ENCODE results near the gene FAR1. TPM values are rescaled to one million over a fixed set of nuclear protein-coding genes. Genes with fewer than 3 reads are reported as not detected.

Gene FAR1, protein sequence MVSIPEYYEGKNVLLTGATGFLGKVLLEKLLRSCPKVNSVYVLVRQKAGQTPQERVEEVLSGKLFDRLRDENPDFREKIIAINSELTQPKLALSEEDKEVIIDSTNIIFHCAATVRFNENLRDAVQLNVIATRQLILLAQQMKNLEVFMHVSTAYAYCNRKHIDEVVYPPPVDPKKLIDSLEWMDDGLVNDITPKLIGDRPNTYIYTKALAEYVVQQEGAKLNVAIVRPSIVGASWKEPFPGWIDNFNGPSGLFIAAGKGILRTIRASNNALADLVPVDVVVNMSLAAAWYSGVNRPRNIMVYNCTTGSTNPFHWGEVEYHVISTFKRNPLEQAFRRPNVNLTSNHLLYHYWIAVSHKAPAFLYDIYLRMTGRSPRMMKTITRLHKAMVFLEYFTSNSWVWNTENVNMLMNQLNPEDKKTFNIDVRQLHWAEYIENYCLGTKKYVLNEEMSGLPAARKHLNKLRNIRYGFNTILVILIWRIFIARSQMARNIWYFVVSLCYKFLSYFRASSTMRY
- 80.0 and 170 TPM in 2 replicates for total RNA-seq

GRCh38 chr11:13668102-13668956, at the start of gene FAR1:
Gene FAR1 (plus strand): TSS chr11:13668668. CDS start chr11:13694766, 26,098 bp downstream.

Other genes starting within 250 kb of the FAR1 start
- gene BTBD10, start 205.4 kb upstream of the FAR1 start, total RNA-seq: 117 and 127 TPM in 2 replicates
- not detected in 2 replicates for gene PTH, start 172.7 kb upstream of the FAR1 start, total RNA-seq

Measured in nasal cavity respiratory epithelium epithelial cell of viscerocranial mucosa (primary cell).